Fibroblast of lung (primary cell): ENCODE measurements around the gene CASKIN2. TPM values are rescaled to one million over a fixed set of nuclear protein-coding genes. Genes with fewer than 3 reads are reported as not detected.

Source experiments
- DNase-seq, 2 donors: peaks; one replicate each; pipeline versions ENCODE4 v3.0.0 to v3.0.0-alpha.2; 2010; ENCODE audit warnings: low read depth in 2 of 2
- H2AFZ ChIP-seq: 2 replicates; pipeline ENCODE4 v1.5.1; 2012; ENCODE audit warnings: low read length, control low read depth, inconsistent platforms
- H3K27ac ChIP-seq: 2 replicates; pipeline ENCODE4 v1.5.1; 2011; ENCODE audit warnings: low read length, control low read depth; ENCODE audit not compliant: insufficient read depth
- H3K27me3 ChIP-seq: 2 replicates; pipeline ENCODE4 v1.5.1; 2011; ENCODE audit warnings: mild to moderate bottlenecking, low read length; ENCODE audit not compliant: control insufficient read depth, insufficient read depth
- H3K36me3 ChIP-seq: 2 replicates; pipeline ENCODE4 v1.5.1; 2011; ENCODE audit warnings: low read length; ENCODE audit not compliant: control insufficient read depth, insufficient read depth
- H3K4me1 ChIP-seq: 2 replicates; pipeline ENCODE4 v1.5.1; 2011; ENCODE audit warnings: low read length; ENCODE audit not compliant: control insufficient read depth, insufficient read depth; ENCODE audit errors: extremely low read depth
- H3K4me2 ChIP-seq: 2 replicates; pipeline ENCODE4 v1.5.1; 2011; ENCODE audit warnings: low read length, control low read depth; ENCODE audit not compliant: insufficient read depth; ENCODE audit errors: extremely low read depth
- H3K4me3 ChIP-seq, 4 experiments: fragments of 200-600 bp in 1 of 4; sonication (generic) in 1 of 4; replicated peaks in 1 of 4; 2 replicates each; pipeline ENCODE4 v1.5.1; 2011 to 2016; ENCODE audit warnings: low read length in 4 of 4, low read depth in 3 of 4, mild to moderate bottlenecking in 3 of 4, control low read depth in 2 of 4, inconsistent platforms in 1 of 4, mixed read lengths in 1 of 4; ENCODE audit not compliant: insufficient read depth in 1 of 4; ENCODE audit errors: control extremely low read depth in 1 of 4
- H3K79me2 ChIP-seq: 2 replicates; pipeline ENCODE4 v1.5.1; 2012; ENCODE audit warnings: mild to moderate bottlenecking, low read length, inconsistent platforms; ENCODE audit not compliant: control insufficient read depth, insufficient read depth
- H3K9ac ChIP-seq: 2 replicates; pipeline ENCODE4 v1.5.1; 2011; ENCODE audit warnings: mild to moderate bottlenecking, low read length, control low read depth; ENCODE audit not compliant: insufficient read depth
- H3K9me3 ChIP-seq: 2 replicates; pipeline ENCODE4 v1.5.1; 2012; ENCODE audit warnings: low read depth, low read length; ENCODE audit not compliant: control insufficient read depth, insufficient read depth
- H4K20me1 ChIP-seq: 2 replicates; pipeline ENCODE4 v1.5.1; 2011; ENCODE audit warnings: low read length; ENCODE audit not compliant: control insufficient read depth, insufficient read depth; ENCODE audit errors: extremely low read depth
- CTCF ChIP-seq, 2 donors: IDR thresholded peaks in 1 of 2; conservative IDR thresholded peaks in 1 of 2; 1 replicate in 1 of 2; 2 replicates in 1 of 2; pipeline ENCODE4 v1.5.1; 2011 to 2012; ENCODE audit warnings: low read length in 2 of 2, control low read depth in 1 of 2, inconsistent platforms in 1 of 2, low read depth in 1 of 2, mild to moderate bottlenecking in 1 of 2
- EZH2 ChIP-seq: IDR thresholded peaks from 2 replicates; pipeline ENCODE4 v1.5.1; 2012; ENCODE audit warnings: low read length, control low read depth, mild to moderate bottlenecking; ENCODE audit errors: missing control alignments
- polyA plus RNA-seq, 2 donors: library from polyadenylated mRNA; depleted of rRNA in 1 of 2; stranded (reverse) in 1 of 2; unstranded in 1 of 2; fragments of >200 nt; gene quantifications; 2 replicates each; pipeline ENCODE4 v1.2.1, GENCODE V29; 2011 to 2012; ENCODE audit warnings: missing spikeins in 1 of 2
- total RNA-seq: library from RNA; depleted of rRNA; stranded (reverse); fragments of >200 nt; gene quantifications from 2 replicates; pipeline ENCODE4 v1.2.1, GENCODE V29; 2014

Gene CASKIN2
- total and polyA plus RNA-seq, 2 donors (not counting 1 experiment from before 2014, with no cell fraction given) = 3.4 to 8.3 TPM

DNA sequence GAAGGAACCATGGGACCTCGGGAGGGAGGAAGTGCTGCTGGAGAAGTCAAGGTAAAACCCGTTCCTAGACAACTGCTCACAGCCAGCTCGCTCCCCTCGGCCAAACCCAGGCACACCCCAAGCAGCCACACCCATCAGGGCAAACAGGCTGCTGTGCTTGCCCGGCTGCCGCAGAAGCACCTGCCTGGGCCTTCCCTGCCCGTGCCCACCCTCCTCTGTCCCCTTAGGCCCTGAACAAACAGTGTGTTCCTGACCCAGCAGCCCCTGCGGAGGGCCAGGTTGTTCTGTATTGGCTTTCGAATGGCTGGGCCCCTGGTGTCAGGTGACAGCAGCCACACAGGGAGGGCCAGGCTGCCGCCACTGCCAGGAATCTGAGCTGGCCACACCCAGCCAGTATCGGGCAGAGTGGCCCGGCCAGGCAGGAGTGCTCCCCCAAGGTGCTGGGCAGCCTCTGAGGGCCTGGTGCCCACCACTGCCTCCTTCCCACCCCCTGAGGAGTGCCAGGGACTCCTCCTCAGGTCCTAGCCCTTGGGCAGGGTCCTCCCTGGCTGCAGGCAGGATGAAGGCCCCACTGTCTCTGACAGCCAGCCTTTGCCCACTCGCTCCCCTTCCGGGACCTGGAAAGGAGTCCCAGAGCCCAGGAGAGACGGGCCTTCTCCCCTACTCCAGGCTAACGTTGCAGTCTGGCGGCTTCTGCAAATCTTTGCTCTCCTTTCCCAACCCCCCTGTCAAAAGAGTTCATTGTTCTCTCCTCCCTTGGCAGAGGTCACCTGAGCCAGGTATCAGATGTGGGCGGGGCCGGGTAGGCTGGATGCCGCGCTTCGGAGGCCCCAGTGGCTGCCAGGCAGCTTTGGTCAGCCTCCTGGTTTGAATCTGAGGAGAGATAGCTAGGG, 34.2 kb upstream of the CASKIN2 start:
- H3K27me3 ChIP-seq = peaks cover 3% of the 10 kb centered on the region
- DNase-seq = no peak
- no peaks in the 10 kb centered on the region for H3K79me2 ChIP-seq
- H3K36me3 ChIP-seq = no peaks in the 10 kb centered on the region
- H2AFZ ChIP-seq = no peak overlapping the region
- H4K20me1 ChIP-seq = no peaks in the 10 kb centered on the region
- H3K4me3 ChIP-seq = no peak overlapping the region
- H3K4me2 ChIP-seq = no peak overlapping the region
- TF ChIP-seq EZH2 (no peak), CTCF (conservative IDR thresholded peaks at IDR 0.05 in 1 of 2, IDR thresholded peaks at IDR 0.05 in 1 of 2; ENCODE audit: low read depth in 1 of 2, low read length in 2 of 2) (no peak)
- no peak overlapping the region for H3K27ac ChIP-seq
- H3K9me3 ChIP-seq = no peaks in the 10 kb centered on the region
- H3K9ac ChIP-seq = no peak overlapping the region
- no peaks in the 10 kb centered on the region for H3K4me1 ChIP-seq

DNA sequence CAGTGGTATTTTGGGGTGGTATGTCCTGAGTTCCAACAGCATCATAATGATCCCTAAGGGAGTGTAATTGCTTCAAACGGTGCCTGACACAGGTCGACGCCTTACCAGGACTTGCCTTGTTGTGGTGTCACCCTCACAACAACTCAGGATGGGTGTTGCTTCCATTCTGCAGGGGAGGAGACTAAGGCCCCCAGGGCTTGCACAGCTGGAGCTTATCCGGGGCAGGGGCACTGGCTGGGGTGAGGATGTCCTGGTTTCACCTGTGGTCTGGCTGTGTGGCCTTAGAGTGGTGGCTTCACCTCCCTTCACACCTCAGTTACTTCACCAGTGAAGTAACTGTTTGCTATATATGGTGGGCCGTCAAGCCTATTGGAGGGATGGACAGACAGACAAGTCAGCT, 33.5 kb upstream of the CASKIN2 start:
- Histone ChIP-seq H2AFZ (no peak overlapping the region), H3K27me3 (peaks cover 4% of the 10 kb centered on the region), H3K4me3 (no peak overlapping the region), H3K79me2 (no peaks in the 10 kb centered on the region), H3K27ac (no peak overlapping the region), H3K4me2 (no peak overlapping the region), H3K9ac (no peak overlapping the region), H4K20me1 (no peaks in the 10 kb centered on the region), H3K9me3 (no peaks in the 10 kb centered on the region), H3K36me3 (no peaks in the 10 kb centered on the region), H3K4me1 (no peaks in the 10 kb centered on the region)
- TF ChIP-seq CTCF (conservative IDR thresholded peaks at IDR 0.05 in 1 of 2, IDR thresholded peaks at IDR 0.05 in 1 of 2; ENCODE audit: low read depth in 1 of 2, low read length in 2 of 2) = no peak
- TF ChIP-seq EZH2 = no peak
- DNase-seq = no peak

DNA sequence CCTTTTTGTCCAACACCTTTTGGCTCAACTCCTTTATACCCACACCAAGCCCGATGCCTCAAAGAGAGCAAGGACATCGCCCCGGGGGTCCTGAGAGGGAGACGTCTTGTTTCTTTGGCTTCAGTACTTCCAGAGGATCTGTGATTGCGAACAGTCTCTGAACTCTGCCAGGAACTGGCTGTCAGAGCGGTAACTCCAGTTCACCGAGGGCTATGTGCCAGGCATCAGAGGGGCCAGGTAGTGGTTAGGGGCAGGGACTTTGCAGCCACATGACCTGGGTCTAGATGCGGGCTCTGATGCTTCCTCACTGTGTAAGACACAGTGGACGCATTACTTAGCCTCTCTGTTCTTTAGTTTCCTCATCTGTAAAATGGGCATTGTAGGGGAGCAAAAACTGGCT, 31.8 kb upstream of the CASKIN2 start:
- no peak overlapping the region for H3K4me3 ChIP-seq
- H3K9me3 ChIP-seq = no peaks in the 10 kb centered on the region
- no peak for DNase-seq
- H3K4me2 ChIP-seq = no peak overlapping the region
- no peak overlapping the region for H2AFZ ChIP-seq
- H3K36me3 ChIP-seq = no peaks in the 10 kb centered on the region
- TF ChIP-seq CTCF (conservative IDR thresholded peaks at IDR 0.05 in 1 of 2, IDR thresholded peaks at IDR 0.05 in 1 of 2; ENCODE audit: low read depth in 1 of 2, low read length in 2 of 2) = no peak
- TF ChIP-seq EZH2 = no peak
- H3K27ac ChIP-seq = no peak overlapping the region
- no peaks in the 10 kb centered on the region for H3K4me1 ChIP-seq
- H3K9ac ChIP-seq = no peak overlapping the region
- H3K79me2 ChIP-seq = no peaks in the 10 kb centered on the region
- no peaks in the 10 kb centered on the region for H4K20me1 ChIP-seq
- peaks cover 4% of the 10 kb centered on the region for H3K27me3 ChIP-seq
